Measurements from ENCODE around the gene CLEC4A.
"Not testable (repeated sequence)": the region's sequence is repeated elsewhere in the genome, so short reads cannot be mapped to it uniquely, and the experiment has no call there.

CLEC4A gene

GRCh38 chr12:8081251-8081920, 42.0 kb upstream of the CLEC4A start:
- no peak for TF ChIP-seq CTCF (conservative IDR thresholded peaks at IDR 0.05; ENCODE audit: low read length)

DNA sequence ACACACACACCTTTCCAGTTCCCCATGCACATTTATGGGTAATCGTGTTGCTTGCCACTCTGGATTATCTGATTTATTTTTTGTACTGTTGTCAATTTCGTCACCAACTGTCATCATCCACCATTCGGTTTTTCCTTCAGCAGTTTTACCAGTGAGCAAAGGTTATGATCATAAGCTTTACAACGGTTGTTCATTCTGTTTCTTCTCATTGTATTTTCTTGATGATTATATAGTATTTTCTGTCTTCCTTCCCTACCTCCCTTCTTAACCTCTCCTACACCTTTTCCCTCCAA, 40.7 kb upstream of the CLEC4A start:
- peak overlapping the region; percentile 100 for H3K4me3 ChIP-seq (ENCODE audit: low read length)
- DNase-seq (ENCODE audit: low read depth): no peak
- TF ChIP-seq CTCF (conservative IDR thresholded peaks at IDR 0.05; ENCODE audit: low read length): no peak

More at GRCh38 chr12:8081251-8081920, 42.0 kb upstream of the CLEC4A start:
- H3K4me3 ChIP-seq (ENCODE audit: low read length): peak overlapping the region; percentile 100
- DNase-seq (ENCODE audit: low read depth): no peak

DNA sequence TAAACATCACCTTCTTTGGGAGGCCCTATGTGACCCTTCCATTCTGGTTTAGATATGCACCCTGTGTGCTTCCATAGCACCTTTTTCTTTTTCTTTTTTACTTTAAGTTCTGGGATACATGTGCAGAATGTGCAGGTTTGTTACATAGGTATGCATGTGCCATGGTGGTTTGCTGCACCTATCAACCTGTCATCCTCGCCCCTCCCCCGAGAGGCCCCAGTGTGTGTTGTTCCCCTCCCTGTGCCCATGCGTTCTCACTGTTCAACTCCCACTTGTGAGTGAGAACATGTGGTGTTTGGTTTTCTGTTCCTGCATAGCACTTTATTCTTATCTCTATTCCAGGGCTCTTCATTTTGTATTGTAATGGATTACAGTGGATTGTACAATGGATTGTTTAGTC, 39.1 kb upstream of the CLEC4A start:
- not testable (repeated sequence) for DNase-seq (ENCODE audit: low read depth); H3K4me3 ChIP-seq (ENCODE audit: low read length)

- no peak for TF ChIP-seq CTCF (conservative IDR thresholded peaks at IDR 0.05; ENCODE audit: low read length)
- H3K4me3 ChIP-seq (ENCODE audit: low read length): no peak overlapping the region
- no peak for DNase-seq (ENCODE audit: low read depth)
These were observed 35.8 kb upstream of the CLEC4A start for GRCh38 chr12:8087666-8088065.

DNA sequence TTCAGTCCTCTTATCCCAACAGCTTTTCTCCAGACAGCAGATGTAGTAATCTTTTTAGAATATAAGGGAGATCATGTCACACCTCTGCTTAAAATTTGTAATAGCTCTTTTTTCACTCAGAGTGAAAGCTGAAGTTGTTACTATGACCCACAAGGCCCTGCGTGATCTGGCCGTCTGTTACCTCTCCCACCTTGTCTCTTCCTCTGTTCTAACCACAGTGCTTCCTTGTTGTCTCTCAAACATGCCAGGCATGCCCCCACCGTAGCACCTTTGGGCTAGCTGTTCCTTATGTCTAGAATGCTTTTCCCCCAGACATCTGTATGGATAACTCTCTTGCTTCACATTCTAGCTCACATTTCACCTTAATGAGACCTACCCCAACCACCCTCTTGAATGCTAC, 34.8 kb upstream of the CLEC4A start:
- no peak overlapping the region for H3K4me3 ChIP-seq (ENCODE audit: low read length)
- DNase-seq (ENCODE audit: low read depth): no peak

DNA sequence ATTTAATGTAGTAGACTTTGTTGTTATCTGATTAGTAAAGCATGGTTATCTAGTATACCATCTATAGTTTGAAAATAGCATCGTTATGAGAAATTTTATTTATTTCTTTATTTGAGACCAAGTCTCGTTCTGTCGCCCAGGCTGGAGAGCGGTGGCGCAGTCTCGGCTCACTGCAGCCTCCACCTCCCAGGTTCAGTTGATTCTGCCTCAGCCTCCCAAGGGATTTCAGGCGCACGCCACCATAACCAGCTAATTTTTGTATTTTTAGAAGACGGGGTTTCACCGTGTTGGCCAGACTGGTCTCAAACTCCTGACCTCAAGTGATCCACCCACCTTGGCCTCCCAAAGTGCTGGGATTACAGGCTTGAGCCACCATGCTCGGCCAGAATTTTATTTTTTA, 34.1 kb upstream of the CLEC4A start:
- not testable (repeated sequence) for H3K4me3 ChIP-seq (ENCODE audit: low read length); DNase-seq (ENCODE audit: low read depth)

More for the DNA sequence above, 34.8 kb upstream of the CLEC4A start:
- TF ChIP-seq CTCF (conservative IDR thresholded peaks at IDR 0.05; ENCODE audit: low read length): no peak

DNA sequence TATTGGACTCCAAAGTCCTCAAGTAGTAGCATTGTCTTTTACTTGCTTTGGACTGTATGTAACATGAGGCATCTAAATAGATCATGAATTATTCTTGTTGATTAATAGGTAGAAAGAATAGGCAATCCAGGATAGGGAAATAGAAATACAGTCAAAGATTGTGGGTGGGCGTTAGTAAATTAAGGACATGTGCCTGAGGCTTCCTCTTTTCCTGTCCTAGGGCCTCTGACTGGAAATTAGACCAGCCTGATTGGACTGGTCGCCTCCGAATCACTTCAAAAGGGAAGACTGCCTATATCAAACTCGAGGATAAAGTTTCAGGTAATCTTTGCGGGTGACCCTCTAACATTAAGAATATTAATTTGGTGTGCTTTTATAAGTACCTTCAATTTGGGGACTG, 33.7 kb upstream of the CLEC4A start:
- no peak overlapping the region for H3K4me3 ChIP-seq (ENCODE audit: low read length)
- no peak for DNase-seq (ENCODE audit: low read depth)
- no peak for TF ChIP-seq CTCF (conservative IDR thresholded peaks at IDR 0.05; ENCODE audit: low read length)

DNA sequence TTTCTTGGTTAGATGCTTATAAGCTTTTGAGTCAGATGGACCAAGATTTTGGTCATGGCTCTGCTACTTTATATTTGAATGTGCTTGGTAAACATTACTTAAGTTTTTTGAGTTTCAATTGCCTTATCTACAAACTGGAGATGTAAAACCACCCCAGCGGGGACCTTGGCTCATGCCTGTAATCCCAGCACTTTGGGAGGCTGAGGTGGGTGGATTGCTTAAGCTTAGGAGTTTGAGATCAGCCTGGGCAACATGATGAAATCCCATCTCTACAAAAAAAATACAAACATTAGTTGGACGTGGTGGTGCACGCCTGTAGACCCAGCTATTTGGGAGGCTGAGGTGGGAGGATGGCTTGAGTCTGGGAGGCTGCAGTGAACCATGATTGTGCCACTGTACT, 30.1 kb upstream of the CLEC4A start:
- no peak overlapping the region for H3K4me3 ChIP-seq (ENCODE audit: low read length)
- TF ChIP-seq CTCF (conservative IDR thresholded peaks at IDR 0.05; ENCODE audit: low read length): no peak
- DNase-seq (ENCODE audit: low read depth): no peak

Measured in AG10803 (cell line).